ENCODE measurements around the gene CENPW.

DNA sequence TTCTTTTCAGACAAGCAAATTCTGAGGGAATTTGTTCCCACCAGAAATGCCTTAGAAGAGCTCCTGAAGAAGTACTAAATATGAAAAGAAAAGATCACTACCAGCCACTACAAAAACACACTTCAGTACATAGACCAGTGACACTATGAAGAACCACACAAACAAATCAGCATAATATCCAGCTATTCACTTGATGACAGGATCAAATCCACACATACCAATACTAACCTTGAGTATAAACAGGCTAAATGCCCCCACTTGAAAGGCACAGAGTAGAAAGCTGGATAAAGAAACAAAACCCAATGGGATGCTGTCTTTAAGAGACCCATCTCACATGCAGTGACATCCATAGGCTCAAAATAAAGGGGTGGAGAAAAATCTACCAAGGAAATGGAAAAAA is 43.3 kb downstream of the CENPW start:
- no peak for TF ChIP-seq EZH2phosphoT487 (IDR thresholded peaks at IDR 0.05; ENCODE audit: insufficient read depth, low read depth)
- no peak for TF ChIP-seq EZH2 (IDR thresholded peaks at IDR 0.05; ENCODE audit: insufficient read depth, poor library complexity, severe bottlenecking)

All from GM23248 (cell line).